GM10266 (cell line): Measurements from ENCODE around the gene KLRF2.

ENCODE experiments used
- DNase-seq: peaks from one replicate; pipeline ENCODE4 v3.0.0; 2012; ENCODE audit errors: extremely low spot score
- TF ChIP-seq, protein P1 (sequence below): IDR thresholded peaks from 2 replicates; pipeline ENCODE4 v1.5.1; 2012; ENCODE audit warnings: mild to moderate bottlenecking, low read depth; ENCODE audit not compliant: control insufficient read depth, insufficient read depth; ENCODE audit errors: missing control alignments

The KLRF2 gene

DNA sequence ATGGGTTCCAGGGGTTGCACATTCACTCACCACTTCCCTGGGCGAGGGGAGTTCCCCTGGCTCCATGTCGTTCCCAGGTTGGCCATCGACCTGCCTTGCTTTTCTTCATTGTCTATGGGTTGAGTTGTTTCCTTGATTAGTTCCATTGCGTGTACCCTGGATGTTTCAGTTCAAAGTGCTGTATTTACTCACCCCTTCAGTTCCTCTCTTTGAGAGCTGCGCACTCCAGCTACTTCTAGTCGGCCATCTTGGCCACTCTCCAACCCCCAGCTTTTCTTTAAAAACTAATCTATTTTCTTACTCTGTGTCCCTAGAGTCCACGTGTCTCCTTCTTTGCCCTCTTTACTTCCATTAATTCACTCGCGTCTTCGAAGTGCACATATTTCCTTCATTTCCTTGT is 39.2 kb downstream of the KLRF2 start:
- no peak for DNase-seq
- TF ChIP-seq, protein P1, sequence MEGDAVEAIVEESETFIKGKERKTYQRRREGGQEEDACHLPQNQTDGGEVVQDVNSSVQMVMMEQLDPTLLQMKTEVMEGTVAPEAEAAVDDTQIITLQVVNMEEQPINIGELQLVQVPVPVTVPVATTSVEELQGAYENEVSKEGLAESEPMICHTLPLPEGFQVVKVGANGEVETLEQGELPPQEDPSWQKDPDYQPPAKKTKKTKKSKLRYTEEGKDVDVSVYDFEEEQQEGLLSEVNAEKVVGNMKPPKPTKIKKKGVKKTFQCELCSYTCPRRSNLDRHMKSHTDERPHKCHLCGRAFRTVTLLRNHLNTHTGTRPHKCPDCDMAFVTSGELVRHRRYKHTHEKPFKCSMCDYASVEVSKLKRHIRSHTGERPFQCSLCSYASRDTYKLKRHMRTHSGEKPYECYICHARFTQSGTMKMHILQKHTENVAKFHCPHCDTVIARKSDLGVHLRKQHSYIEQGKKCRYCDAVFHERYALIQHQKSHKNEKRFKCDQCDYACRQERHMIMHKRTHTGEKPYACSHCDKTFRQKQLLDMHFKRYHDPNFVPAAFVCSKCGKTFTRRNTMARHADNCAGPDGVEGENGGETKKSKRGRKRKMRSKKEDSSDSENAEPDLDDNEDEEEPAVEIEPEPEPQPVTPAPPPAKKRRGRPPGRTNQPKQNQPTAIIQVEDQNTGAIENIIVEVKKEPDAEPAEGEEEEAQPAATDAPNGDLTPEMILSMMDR = no peak

DNA sequence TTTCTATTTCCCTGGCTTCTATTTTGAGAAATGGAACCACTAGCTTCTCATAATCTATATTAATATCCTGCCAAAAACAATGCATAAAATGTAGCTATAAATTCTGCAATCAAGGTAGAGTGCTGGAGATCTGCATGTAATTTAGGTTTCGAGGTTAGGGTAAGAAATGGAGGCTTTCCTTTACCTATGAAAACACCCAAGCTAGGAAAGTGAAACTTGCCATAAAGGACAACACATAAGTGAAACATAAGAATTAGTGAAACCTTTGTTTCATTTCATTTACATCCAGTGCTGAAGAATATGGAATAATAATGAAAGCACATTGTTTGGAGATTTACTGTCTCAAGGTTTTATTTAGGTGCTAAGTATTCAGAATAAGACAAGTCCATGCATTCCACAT is 41.1 kb downstream of the KLRF2 start:
- no peak for DNase-seq
- TF ChIP-seq, protein P1 = no peak

DNA sequence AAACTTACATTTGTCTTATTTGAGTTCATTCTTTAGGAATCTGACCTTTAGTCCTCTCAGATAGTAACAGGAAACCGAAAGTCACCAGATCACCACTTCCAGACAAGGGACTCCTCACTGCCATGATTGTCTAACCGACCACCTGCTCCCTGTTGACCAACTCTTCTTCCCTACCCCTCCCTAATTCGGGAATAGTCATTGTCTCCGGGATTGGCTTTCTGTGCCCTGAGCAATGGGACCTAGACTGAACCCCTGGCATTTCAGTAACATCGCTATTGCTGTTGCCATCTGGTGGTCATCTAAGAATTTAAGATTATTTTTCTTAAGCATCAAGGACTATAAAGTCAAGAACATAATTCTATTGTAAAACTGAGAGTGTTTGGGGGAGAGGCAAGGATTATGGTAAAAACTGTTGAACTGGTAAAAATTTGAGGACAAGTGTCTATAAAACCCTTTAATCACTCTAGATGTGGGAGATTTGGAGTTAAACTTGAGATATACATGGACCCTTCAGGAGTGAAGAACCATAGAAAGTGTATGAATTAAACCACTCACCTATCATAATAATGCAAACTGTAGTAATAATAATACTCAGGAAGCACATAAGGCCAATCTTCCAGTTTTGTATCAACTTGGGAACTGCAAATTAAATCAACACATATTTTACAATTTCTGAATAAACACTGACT is 44.6 kb downstream of the KLRF2 start:
- TF ChIP-seq, protein P1 = peak; percentile 45
- DNase-seq = peak; percentile 24

DNA sequence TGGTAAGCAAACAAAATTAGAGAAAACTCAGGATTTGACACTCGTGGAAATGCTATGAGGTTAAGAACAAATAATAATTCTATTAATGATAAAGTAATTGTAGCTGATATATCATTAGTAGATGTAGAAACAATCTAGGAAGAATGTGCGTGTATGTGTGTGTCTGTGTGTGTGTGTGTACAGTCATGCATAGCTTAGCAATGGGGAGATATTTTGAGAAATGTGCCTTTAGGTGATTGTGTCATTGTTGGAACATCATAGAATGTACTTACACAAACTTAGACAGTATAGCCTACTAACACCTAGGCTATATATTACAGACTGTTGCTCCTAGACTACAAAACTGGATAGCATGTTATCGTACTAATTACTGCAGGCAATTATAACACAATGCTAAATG is 45.6 kb downstream of the KLRF2 start:
- TF ChIP-seq, protein P1 = no peak
- no peak for DNase-seq

DNA sequence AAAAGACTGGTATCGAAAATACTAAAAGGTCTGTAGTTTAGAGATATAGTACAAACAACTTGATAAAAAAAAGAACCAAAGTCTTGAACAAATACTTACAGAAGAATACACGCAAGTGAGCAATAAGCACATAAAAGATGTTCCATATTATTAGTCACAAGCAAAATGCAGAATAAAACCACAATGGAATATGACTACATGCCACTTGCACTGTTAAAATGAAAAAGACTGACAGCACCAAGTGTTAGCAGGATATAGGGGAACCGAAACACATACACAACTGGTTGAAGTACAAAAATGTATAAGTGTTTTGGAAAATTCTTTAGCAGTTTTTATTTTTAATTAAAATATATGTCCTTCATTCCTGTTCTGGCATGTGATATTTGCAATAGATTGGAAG is 47.3 kb downstream of the KLRF2 start:
- DNase-seq = no peak
- TF ChIP-seq, protein P1 = no peak

DNA sequence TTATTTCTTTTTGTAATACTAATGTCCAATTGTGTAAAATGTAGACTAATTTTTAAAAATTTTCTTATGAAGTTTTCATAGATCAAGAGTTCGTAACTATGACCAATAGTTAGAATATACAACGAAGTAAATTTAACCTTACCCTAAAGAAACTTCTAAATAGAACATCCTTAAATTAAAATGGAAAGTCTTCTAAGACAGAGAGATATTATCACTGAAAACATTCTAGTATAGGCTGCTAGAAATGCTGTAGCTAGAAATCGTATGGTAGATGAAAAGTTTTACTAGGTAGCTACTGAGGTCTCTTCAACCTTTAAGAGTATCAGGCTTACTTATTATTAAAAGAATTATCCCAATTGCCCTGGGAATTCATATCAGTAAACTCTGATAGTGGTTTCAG is 50.0 kb downstream of the KLRF2 start:
- TF ChIP-seq, protein P1 = no peak
- DNase-seq = no peak

DNA sequence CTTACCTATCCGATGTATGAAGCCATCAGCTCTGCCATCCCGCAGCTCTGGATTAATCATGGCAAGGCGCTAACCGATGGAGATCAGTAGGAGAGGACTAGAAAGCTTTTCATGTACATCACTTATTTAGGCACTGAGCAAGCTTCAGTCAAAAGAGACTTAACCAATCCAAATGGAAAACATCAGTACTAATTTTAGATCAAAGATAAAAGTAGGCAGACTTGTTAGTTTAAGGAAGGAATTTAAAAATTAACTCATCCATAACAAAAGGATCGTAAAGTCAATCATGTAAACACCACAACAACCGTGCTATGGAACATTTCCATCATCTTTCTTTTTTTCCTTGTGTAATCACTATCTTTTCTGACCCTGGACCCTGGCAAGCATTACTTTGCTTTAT is 51.0 kb downstream of the KLRF2 start, which contains the start of gene CLEC2A:
CLEC2A (minus strand) TSS at position 101 of the 400 bp plus-strand sequence; CDS start at position 60, 41 bp downstream.
- TF ChIP-seq, protein P1 = no peak
- no peak for DNase-seq
